ENCODE data around the gene NDP.
"Not testable (repeated sequence)": the region's sequence is repeated elsewhere in the genome, so short reads cannot be mapped to it uniquely, and the experiment has no call there.

Gene NDP

DNA sequence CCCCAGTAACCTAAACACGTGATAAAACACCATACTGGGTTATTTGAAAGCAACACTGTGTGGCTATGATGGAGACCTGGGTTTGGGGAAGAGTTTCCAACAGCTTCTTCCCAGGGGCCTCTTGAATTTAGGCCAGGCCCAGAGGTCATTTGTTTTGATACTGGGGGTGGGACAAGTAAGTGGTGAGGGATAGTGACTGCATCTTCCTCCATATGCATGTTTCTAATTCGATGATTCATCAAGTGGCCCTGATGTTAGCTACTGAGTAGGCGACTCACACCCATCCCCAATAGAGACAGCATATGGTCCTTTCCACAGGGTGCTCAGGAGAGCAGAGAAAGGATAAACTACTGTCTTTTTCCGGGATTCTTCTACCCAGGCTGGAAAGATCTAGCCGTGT, 2.7 kb downstream of the NDP start:
- no peak for DNase-seq (ENCODE audit: low read depth)

DNA sequence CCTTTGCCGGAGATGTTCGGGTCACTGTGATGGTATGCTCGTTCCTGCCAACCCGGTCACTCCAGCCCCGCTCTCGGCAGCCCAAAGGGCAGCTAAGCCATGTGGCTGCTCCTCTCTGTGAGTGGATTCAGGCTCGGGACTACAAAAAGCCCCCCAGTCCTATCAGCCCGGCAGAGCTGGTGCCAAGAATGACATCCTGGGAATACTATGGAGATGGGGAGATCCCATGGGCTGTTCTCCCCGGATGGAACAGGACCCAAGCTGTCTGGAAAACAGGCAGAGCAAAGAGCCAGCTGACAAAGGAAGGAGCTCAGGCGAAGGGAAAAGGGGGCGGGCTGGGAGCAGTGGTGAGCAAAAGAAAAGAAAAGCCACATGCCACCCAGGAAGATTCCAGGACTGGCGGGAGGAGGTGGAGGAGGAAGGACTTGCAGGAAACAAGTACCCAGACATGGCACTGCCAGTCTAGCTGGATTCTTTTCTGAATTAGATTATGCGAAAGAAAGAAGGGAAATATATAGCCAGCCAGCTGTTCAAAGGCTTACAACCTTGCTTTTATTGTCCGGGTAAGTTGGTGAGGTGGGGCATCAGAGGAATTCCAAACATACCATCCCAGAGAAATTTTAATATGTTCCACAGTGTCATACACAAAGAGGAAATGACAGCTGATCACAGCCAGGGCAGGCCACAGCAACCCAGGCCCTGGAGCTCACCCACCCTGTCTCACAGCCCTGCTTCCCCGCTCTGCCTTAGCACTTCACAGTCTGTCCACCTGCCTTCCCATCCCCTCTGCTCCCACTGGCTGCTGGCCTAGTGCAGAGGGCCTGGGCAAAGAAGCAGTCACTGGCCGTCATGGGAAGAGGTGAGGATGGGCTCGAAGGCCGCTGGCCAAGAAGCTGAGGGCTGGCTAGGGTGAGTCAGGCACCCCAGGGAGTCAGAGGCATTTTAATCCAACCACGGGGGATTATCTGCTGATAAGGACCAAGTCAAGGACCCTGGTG, 3.4 kb downstream of the NDP start:
- DNase-seq (ENCODE audit: low read depth): peak; percentile 72

DNA sequence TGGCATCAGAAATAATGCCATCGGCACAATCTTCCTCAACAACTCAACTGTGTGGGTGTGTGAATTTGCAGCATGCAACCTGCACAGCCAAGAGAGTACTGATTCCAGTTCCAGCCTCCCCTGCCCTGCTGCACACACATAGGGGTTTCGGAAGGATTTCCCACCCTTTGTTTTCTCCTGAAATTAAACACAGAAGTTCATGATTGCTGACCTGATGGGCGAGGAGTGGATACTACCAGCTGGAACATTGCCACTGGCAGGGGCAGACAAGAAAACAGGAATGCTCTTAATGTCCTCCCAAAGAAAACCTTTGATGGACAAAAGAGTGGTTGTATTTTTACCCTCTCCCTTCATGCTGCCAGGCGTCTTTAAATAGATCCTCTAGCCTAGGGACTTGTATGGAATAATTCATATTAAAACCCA, 4.8 kb downstream of the NDP start:
- DNase-seq (ENCODE audit: low read depth): no peak

DNA sequence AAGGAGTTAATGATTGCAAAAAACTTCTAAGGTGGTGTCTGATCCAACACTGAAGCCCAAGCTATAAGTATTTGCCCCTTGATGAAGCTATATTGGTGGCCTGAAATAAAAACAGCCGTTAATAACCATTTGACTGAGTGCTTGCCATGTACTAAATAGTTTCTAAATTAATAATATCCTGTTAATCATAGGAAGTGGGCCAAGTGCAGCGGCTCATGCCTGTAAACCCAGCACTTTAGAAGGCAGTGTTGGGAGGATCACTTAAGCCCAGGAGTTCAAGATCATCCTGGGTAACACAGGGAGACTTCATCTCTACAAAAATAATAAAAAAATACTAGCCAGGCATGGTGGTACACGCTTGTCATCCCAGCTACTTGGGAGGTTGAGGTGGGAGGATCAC, 8.3 kb downstream of the NDP start:
- no peak for DNase-seq (ENCODE audit: low read depth)

DNA sequence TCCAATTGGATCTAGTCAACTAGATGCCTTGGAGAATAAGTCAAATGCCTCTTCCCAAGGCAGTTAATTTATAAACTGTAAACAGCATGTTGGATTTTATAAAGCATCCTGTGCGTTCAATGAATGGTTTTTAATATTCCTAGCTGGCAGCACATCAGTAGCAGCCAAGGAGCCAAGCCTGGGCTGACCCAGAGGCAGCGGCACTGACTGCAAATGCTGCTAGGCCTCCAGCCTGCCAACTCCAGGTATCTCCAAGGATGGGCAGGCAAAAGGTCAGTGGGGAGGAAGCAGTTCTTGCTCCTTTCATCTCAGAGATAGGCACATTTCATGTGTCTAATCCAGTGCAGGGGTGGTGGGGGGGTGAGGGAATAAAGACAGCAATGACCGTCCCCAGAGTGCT, 9.5 kb downstream of the NDP start:
- no peak for DNase-seq (ENCODE audit: low read depth)

DNA sequence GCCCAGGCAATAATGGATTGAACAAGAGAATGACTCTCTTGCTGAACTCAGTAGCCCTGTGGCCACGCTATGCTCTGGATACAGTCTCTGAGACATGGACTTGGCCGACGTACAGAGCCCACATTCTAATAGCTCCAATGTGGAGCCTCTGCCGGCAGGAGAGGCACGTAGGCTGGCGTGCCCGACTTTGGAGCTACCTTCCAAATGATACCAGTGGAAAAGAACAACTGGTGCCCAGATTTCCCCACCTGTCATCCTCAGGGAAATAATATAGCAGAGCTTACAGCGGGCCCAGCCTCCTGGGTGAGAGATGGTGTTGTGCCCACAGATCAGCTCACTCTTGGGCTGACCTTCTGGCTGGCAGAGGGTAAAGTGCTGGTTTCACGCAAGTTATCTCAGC, 10.6 kb downstream of the NDP start:
- DNase-seq (ENCODE audit: low read depth): no peak

DNA sequence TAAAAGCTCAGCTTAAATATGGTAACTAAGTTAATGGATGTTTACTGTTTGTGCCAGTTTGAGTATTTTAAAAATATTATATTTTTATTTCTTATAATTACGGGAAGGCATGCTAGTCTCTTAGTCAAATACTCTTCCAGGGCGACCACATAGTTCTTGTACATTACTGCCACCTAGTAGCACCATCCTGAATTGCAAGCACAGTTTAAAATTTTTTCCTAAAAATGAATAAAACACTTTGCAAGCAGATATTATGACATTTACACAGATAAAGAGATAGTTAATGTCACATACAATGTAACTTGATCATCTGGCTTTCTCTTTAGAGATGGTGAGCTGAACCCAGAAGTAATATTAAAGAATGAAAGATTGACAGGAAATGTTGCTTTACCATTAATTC, 11.5 kb downstream of the NDP start:
- no peak for DNase-seq (ENCODE audit: low read depth)

DNA sequence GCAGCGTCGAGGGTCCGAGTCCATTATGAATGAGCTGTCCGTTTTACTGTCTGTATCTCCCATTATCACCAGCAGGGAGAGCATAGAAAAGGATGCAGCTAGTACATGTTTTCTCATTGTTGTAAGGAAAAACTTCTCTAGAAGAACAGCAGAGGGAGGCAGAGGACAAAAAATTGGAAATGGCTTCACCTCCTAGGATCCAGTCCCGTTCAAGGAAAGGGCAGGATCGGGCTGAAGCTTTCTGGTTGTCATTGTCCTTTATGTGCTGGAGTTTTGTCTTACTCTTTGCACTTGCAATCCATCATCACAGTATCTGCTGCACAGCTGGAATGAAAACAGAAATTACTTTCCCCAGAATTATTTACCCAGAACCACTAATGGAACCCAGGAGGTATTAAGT, 14.7 kb downstream of the NDP start:
- DNase-seq (ENCODE audit: low read depth): peak; percentile 39

DNA sequence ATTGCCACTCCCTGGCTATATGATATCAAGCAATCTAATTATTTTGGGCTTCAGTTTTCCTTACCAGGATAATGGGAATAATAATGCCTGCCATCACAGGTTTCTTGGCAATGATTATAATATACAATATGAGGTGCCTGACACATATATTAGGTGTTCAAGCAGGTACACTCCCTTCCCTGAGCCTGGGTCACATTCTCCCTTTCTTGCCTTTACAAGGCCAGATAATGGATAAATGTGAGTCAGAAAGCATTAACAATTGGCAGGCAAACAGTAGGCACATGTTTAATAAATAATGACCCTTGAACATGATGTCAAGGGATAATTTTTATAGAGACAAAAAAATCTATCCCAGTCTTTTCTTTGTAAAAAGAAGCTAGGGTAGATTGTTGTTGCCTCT, 17.2 kb downstream of the NDP start:
- DNase-seq (ENCODE audit: low read depth): no peak

DNA sequence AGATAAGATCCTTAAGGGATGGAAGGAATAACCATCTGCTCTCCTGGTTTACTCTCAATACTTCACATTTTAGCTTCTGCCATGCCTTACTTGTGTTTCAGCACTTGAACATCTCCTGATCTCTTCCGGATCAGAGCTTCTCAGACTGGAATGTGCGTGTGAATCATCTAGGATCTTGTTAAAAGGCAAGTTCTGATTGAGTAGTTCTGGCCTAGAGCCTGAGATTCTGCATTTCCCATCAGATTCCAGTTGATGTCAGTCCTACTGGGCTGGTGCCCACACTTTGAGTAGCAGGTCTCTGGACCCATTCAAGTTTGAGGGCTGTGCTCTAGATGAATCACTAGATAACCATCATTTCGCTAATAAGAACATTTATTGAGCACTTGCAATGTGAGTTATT, 20.0 kb downstream of the NDP start:
- DNase-seq (ENCODE audit: low read depth): no peak

DNA sequence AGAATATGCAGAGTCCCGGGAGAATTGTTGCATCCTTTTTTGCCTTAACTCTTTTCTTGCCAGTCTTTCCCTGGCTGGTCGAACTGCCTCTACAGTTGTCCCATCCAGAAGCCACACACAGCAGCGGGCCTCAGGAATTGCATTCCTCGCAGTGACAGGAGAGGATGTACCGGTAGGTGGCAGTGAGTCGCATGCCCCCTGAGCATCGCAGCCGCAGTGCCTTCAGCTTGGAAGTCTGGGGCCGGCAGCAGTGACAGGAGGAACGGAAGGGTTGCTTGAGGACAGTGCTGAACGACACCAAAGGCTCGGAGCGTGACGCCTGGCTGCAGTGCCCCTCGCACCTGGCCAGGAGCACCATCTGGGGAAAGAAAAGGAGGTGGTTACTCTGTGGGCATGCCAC, 23.5 kb downstream of the NDP start:
- no peak for DNase-seq (ENCODE audit: low read depth)

DNA sequence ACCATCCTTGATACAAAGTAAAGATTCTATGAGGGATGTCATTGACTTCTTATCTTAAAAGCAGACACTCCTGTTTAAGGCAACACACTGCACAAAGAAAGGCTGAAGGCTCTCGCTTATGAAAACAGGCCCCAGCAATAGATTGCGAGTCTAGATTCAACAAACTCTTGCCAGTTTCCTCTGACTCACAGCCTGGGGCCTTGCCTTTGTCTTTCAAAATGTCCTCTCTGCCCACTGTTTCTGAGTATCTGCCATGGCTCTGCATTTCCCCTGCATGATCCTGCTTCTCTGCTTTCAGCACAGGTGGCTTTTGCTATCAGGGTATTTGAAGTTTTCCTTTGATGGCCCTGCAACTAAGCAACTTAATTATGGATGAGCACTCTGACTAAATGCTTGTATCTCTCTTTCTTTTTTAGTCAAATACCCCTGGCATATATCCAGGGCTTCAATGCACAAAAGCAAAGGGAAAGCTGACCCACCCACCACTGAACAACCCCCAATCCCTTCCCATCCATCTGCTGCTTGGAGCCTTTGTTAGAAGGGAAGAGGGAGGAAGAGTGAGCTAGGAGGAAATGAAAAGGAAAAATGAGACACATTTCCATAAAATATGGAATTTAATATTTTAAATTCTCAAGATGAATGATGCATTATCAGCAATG, 32.2 kb downstream of the NDP start:
- no peak for DNase-seq (ENCODE audit: low read depth)

DNA sequence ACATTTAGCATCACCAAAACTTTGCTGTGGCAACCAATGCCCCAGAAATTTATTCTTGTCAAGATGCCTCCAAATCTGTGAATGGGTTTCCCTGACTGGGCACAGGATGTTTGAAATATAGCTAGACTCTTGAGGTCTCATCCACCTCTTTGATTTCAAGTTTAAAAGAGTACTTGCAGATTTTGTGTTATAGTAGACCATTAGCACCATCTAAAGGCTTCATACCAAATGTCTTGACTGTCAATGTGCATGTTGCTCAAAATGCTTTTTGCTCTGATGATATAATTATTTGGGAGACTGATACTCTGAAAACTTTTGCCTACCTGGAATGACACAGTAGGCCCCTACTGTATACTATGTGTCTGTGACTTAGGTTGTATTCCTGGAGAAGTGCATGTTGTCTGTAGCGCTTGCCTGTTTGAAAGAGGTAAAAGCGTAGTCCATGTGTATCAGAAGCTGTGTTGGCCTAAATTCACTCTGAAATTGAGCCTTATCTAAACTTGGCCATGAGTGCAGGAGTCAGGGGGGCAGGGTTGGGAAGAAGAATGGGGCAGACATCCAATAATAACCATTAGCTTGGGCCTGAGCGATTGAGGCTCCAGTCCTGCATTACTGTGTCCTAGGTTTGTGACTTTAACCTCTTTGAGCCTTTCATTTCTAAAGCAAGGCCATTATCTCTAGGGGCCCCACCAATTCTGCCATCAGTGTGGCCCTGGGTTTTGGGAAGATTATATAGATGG, 33.8 kb downstream of the NDP start:
- no peak for DNase-seq (ENCODE audit: low read depth)

DNA sequence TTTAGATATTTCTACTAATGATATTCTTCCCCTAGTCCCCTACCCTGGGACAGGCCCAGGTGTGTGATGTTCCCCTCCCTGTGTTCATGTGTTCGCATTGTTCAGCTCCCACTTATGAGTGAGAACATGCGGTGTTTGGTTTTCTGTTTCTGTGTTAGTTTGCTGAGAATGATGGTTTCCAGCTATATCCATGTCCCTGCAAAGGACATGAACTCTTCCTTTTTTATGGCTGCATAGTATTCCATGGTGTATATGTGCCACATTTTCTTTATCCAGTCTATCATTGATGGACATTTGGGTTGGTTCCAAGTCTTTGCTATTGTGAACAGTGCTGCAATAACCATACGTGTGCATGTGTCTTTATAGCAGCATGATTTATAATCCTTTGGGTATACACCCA, 51.2 kb downstream of the NDP start:
- DNase-seq (ENCODE audit: low read depth): not testable (repeated sequence)

DNA sequence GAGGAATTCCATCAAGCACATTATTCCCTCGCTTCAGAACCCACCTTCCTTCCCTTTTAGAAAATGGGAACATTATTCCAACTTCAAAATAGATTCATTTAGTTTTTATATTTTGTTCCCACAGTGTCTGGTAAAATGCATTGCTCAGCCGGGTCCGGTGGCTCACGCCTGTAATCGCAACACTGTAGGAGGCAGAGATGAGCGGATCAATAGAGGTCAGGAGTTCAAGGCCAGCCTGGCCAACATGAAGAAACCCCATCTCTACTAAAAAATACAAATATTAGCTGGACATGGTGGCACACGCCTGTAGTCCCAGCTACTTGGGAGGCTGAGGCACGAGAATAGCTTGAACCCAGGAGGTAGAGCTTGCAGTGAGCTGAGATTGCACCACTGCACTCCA, 62.4 kb downstream of the NDP start:
- DNase-seq (ENCODE audit: low read depth): not testable (repeated sequence)

DNA sequence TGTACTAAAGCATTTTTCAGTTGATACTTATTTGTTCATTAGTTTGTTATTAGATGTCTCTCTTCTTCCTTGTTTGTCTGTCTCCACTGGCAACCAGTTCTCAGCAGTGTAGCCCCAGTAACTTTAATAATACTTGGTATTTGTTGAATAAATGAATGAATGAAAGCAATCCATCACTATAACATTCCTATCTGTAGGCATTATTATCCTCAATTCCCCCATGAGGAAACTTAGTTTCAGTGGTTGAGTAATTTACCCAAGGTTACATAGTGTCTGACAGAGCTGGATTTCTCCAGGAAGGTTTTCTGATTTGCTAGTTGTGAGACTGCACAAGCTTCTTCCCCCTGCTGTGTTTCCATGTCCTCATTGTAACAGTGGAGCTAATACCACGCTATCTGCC, 63.2 kb downstream of the NDP start:
- DNase-seq (ENCODE audit: low read depth): no peak

DNA sequence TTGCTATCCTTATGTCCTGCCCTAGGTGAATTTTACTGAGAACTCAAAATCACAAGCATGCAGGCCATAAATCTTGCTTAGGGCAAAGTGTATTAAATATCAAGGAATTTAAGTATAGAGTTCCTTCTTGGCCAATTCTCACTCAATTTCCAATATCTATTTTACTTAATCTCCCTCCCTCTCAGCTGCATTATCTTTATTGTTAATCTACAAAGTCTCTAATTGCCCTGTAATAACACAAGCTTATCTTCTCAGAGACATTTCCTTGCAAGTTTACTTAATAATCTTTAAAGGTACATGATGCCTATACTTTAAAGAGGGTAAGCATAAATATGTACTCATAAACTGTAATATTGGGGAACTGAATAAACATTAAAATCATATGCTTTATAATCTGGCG, 64.0 kb downstream of the NDP start:
- DNase-seq (ENCODE audit: low read depth): no peak

DNA sequence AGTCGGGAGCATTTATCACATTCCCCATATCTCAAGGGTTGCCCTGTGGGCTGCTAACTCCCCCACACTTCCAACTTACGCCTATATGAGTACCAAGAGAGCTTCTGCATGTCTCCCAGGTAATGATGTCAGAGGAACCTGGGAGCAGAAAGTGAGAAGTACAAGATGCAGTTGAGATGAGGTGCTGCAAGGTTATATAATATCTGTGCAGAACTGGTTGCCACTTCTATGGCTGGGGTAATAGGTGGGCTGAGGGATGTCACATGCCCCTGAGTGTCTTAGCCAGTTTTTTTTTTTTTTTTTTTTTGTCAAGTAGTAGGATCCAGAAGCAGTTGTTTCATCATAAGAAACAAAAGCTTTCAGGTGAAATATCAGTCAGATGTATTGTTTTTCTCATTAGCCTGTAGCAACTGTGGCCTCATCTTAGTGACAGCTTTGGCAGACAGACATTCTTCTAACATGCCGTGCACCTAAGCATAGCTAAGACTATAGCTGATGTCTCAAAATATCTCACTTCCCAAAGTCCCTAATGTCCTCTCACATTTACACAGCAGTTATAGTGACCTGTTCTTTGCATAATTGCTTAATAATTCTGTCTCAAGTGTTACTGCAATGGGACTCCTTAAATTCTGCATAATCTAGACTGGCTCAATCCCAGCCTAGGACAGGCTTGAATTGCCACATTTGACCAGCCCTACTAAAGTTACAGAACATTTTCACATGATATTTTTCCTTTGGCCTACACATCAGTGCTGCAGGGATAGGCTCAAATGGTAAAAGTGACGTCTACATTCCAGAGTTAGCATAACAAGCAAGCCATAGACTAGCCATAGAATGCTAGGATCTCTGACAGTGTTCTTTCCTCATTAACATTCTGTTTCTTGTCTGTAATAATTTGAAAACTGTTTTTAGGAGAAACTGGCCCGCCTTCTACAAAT, 73.0 kb downstream of the NDP start:
- DNase-seq (ENCODE audit: low read depth): no peak
